ENCODE measurements around the gene DTHD1.

The DTHD1 gene

DNA sequence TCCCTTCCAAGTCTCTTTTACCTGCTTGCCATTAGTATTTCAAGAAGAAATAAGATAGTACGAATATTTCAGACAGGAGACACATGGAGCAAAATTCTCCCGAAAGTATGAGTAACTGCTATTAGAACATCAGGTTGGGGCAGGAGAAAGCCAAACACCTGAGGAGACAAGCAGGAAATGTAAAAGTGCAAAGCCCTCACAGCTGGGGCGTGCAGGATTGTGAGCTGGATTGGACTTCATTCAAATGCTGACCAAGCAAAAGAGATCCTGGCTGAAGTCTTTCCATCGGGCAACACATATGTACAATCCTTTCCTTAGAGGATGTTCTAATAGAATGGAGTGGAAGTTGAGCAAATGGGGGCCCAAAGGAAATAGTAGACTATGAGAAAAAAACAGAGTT lies 76.8 kb downstream of the DTHD1 start:
- H3K79me2 ChIP-seq (ENCODE audit: insufficient read depth, low read length), result no peaks in the 10 kb centered on the region
- H2AFZ ChIP-seq (ENCODE audit: low read length), result no peak overlapping the region
- TF ChIP-seq CTCF (conservative IDR thresholded peaks at IDR 0.05; ENCODE audit: low read length), result no peak
- no peak for TF ChIP-seq EZH2phosphoT487 (IDR thresholded peaks at IDR 0.05; ENCODE audit: borderline replicate concordance)
- H3F3A ChIP-seq (ENCODE audit: low read depth), result no peaks in the 10 kb centered on the region
- H3K9ac ChIP-seq (ENCODE audit: low read depth, low read length, poor library complexity, severe bottlenecking), result no peak overlapping the region
- H3K4me2 ChIP-seq (ENCODE audit: low read depth, low read length, poor library complexity, severe bottlenecking), result no peak overlapping the region
- peaks cover 3% of the 10 kb centered on the region for H3K4me1 ChIP-seq (ENCODE audit: insufficient read depth, low read length, poor library complexity, severe bottlenecking)
- H3K36me3 ChIP-seq (ENCODE audit: insufficient read depth, low read length), result no peaks in the 10 kb centered on the region
- no peaks in the 10 kb centered on the region for H4K20me1 ChIP-seq (ENCODE audit: insufficient read depth, low read length, poor library complexity, severe bottlenecking)
- no peaks in the 10 kb centered on the region for H3K9me3 ChIP-seq (ENCODE audit: insufficient read depth, low read depth, low read length)
- no peak overlapping the region for H3K4me3 ChIP-seq (ENCODE audit: low read length, poor library complexity, severe bottlenecking)
- no peaks in the 10 kb centered on the region for H3K9me2 ChIP-seq (replicated peaks; ENCODE audit: low read depth, low read length)
- H3K27me3 ChIP-seq (ENCODE audit: insufficient read depth, low read length, poor library complexity, severe bottlenecking), result no peaks in the 10 kb centered on the region

GRCh38 chr4:36360755-36361154 lies 79.3 kb downstream of the DTHD1 start:
- Histone ChIP-seq H3K79me2 (ENCODE audit: insufficient read depth, low read length) (no peaks in the 10 kb centered on the region), H3K4me2 (ENCODE audit: low read depth, low read length, poor library complexity, severe bottlenecking) (no peak overlapping the region), H3K4me1 (ENCODE audit: insufficient read depth, low read length, poor library complexity, severe bottlenecking) (peaks cover 3% of the 10 kb centered on the region), H3K4me3 (ENCODE audit: low read length, poor library complexity, severe bottlenecking) (no peak overlapping the region), H3K27me3 (ENCODE audit: insufficient read depth, low read length, poor library complexity, severe bottlenecking) (no peaks in the 10 kb centered on the region), H3K36me3 (ENCODE audit: insufficient read depth, low read length) (no peaks in the 10 kb centered on the region), H3K9me3 (ENCODE audit: insufficient read depth, low read depth, low read length) (no peaks in the 10 kb centered on the region), H3K9me2 (replicated peaks; ENCODE audit: low read depth, low read length) (no peaks in the 10 kb centered on the region), H3F3A (ENCODE audit: low read depth) (no peaks in the 10 kb centered on the region), H3K9ac (ENCODE audit: low read depth, low read length, poor library complexity, severe bottlenecking) (no peak overlapping the region), H4K20me1 (ENCODE audit: insufficient read depth, low read length, poor library complexity, severe bottlenecking) (no peaks in the 10 kb centered on the region), H2AFZ (ENCODE audit: low read length) (no peak overlapping the region)
- no peak for TF ChIP-seq EZH2phosphoT487 (IDR thresholded peaks at IDR 0.05; ENCODE audit: borderline replicate concordance)
- no peak for TF ChIP-seq CTCF (conservative IDR thresholded peaks at IDR 0.05; ENCODE audit: low read length)

DNA sequence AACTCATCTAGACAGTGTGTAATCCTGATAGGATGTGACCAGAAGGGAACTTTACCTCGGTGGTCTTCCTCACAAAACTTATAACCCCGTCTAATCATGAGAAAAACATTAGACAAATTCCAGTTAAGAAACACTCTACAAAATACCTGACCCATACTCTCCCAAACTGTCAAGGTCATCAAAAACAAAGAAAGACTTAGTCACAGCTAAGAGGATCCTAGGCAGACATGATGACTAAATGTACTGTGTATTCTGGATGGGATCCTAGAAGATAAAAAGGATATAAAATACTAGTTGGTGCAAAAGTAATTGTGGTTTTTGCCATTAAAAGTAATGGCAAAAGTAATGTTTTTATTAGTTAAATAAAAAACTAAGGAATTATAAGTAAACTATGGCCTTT lies 81.6 kb downstream of the DTHD1 start:
- H3K9ac ChIP-seq (ENCODE audit: low read depth, low read length, poor library complexity, severe bottlenecking), result no peak overlapping the region
- H3K4me2 ChIP-seq (ENCODE audit: low read depth, low read length, poor library complexity, severe bottlenecking), result no peak overlapping the region
- no peaks in the 10 kb centered on the region for H3K36me3 ChIP-seq (ENCODE audit: insufficient read depth, low read length)
- no peaks in the 10 kb centered on the region for H3K27me3 ChIP-seq (ENCODE audit: insufficient read depth, low read length, poor library complexity, severe bottlenecking)
- H3F3A ChIP-seq (ENCODE audit: low read depth), result no peaks in the 10 kb centered on the region
- TF ChIP-seq CTCF (conservative IDR thresholded peaks at IDR 0.05; ENCODE audit: low read length) (no peak), EZH2phosphoT487 (IDR thresholded peaks at IDR 0.05; ENCODE audit: borderline replicate concordance) (no peak)
- no peaks in the 10 kb centered on the region for H3K79me2 ChIP-seq (ENCODE audit: insufficient read depth, low read length)
- no peak overlapping the region for H2AFZ ChIP-seq (ENCODE audit: low read length)
- no peaks in the 10 kb centered on the region for H3K9me2 ChIP-seq (replicated peaks; ENCODE audit: low read depth, low read length)
- no peaks in the 10 kb centered on the region for H4K20me1 ChIP-seq (ENCODE audit: insufficient read depth, low read length, poor library complexity, severe bottlenecking)
- H3K9me3 ChIP-seq (ENCODE audit: insufficient read depth, low read depth, low read length), result no peaks in the 10 kb centered on the region
- no peak overlapping the region for H3K4me3 ChIP-seq (ENCODE audit: low read length, poor library complexity, severe bottlenecking)
- H3K4me1 ChIP-seq (ENCODE audit: insufficient read depth, low read length, poor library complexity, severe bottlenecking), result peaks cover 3% of the 10 kb centered on the region

All from Loucy (cell line).